HL-60/S4 (cell line): ENCODE measurements around the gene TRDN.
"Not testable (repeated sequence)": the region's sequence is repeated elsewhere in the genome, so short reads cannot be mapped to it uniquely, and the experiment has no call there.

Experiments
- in situ Hi-C: fragments of 300-500 bp; cut with MboI; formaldehyde crosslinking; loops from 2 replicates; pipeline ENCODE4 v1.14.3; 2022; ENCODE audit warnings: low sequenced_read_pairs

TRDN gene

GRCh38 chr6:123316733-123317323 is 319.9 kb downstream of the TRDN start:
- in situ Hi-C loops, result no loop called here

DNA sequence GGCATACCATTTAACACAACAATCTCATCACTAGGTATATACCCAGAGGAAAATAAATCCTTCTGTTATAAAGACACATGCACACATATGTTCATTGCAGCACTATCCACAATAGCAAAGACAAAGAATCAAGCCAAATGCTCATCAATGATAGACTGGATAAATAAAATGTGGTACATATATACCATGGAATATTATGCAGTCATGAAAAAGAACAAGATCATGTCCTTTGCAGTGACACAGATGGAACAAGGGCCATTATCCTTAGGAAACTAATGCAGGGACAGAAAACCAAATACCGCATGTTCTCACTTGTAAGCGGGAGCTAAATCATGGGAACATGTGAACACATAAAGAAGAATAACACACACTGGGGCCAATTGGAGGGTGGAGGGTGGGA is 322.3 kb downstream of the TRDN start:
- in situ Hi-C loops, result not testable (repeated sequence)

DNA sequence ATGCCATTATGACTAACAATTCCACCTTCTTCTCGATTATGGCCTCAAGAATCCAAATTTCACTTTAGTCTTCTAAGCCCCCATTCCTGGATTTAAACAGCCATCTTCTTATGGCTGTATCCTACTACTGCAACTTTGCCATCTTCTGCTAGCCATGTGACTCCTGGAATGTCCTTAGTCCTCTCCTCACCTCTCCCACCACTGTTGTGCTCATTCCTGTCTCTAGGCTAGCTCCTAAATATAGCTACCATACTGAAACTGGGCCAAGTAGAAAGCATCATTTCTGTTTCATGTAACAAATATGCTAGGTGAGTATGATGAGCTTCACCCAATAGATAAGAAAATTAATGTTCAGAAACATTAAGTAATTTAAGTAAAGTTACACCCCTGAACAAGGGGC is 327.6 kb downstream of the TRDN start:
- in situ Hi-C loops, result no loop called here

GRCh38 chr6:123306334-123306733 is 330.4 kb downstream of the TRDN start:
- in situ Hi-C loops, result no loop called here

DNA sequence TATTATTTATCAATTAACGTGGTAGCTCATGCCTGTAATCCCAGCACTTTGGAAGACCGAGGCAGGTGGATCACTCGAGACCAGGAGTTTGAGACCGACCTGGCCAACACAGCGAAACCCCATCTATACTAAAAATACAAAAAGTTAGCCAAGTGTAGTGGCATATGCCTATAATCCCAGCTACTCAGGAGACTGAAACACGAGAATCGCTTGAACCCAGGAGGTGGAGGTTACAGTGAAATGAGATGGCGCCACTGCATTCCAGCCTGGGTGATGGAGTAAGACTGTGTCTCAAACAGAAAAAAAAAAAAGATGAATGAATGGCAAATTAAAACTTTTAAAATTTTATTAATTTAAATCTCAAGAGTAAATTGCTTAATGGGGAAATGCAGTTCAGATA is 341.1 kb downstream of the TRDN start:
- in situ Hi-C loops, result no loop called here

- in situ Hi-C loops, result no loop called here
Measured at GRCh38 chr6:123295181-123295580, 341.6 kb downstream of the TRDN start.

DNA sequence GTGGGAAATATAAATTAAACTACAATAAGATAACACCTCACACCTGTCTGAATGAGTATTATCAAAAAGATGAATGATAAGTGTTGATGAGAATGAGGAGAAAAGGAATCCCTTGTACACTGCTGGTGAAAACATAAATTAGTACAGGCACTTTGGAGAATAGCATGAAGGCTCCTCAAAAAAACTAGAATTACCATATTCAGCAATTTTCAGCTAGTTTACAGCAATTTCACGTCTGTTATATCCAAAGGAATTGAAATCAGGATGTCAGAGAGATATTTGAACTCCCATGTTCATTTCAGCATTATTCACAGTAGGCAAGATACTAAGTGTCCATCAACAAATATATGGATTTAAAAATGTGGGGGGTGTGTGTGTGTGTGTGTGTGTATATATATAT is 348.1 kb downstream of the TRDN start:
- in situ Hi-C loops, result no loop called here

- in situ Hi-C loops, result no loop called here
Measured at GRCh38 chr6:123276546-123276980, 360.2 kb downstream of the TRDN start.

- in situ Hi-C loops, result no loop called here
Measured at GRCh38 chr6:123263981-123264380, 372.8 kb downstream of the TRDN start.

GRCh38 chr6:123240626-123241025 is 396.1 kb downstream of the TRDN start:
- in situ Hi-C loops, result no loop called here

GRCh38 chr6:123233336-123233735 is 403.4 kb downstream of the TRDN start:
- in situ Hi-C loops, result no loop called here

DNA sequence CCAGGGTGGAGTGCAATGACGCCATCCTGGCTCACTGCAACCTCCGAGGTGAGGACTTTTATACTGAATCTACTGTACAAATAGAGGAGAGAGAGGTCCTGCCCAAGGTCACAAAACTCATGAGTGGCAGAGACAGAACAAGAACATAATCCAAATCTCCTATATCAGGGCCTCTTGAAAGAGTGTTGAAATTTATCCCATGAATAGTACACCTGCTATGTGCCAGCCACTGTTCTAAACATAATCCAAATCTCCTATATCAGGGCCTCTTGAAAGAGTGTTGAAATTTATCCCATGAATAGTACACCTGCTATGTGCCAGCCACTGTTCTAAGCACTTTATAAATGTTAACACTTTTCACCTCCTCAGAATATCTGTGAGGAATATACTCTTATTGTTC is 409.0 kb downstream of the TRDN start:
- in situ Hi-C loops, result not testable (repeated sequence)

DNA sequence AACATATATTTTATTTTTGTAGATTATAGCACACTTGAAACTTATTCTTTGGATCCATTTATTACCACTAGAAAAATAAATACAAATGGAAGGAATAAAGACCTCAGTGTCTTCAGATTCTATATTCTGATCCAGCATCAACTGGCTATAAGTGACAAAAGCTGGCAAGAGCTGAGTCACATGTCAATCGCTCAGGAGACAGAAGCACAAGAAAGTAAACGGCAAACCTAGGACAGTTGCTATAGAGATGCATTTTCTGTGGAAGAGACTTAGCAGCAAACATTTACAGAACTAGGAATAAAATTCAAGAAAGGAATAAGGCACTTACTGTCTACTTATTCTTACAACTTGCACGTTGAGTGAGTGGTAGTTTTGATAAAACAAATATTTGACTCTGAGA is 410.4 kb downstream of the TRDN start:
- in situ Hi-C loops, result no loop called here

DNA sequence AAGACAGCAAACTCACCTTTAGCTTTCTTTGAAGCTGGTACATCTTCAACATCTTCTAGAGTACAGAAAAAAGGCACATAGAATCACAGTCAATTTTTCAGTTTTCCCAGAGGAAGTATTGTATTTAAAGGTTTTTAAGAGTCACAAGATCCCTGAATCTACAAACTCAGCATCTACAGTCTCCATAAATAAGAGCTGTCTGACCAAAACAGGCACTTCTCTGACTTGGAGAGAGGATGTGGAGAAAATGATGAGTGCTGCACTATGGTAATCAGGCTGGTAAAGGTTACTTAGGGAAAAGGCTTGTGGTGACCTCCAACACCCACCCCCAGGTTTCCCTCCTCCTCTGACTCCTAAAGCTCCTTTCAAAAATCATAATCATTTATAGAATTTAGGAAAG is 412.7 kb downstream of the TRDN start:
- in situ Hi-C loops, result no loop called here

DNA sequence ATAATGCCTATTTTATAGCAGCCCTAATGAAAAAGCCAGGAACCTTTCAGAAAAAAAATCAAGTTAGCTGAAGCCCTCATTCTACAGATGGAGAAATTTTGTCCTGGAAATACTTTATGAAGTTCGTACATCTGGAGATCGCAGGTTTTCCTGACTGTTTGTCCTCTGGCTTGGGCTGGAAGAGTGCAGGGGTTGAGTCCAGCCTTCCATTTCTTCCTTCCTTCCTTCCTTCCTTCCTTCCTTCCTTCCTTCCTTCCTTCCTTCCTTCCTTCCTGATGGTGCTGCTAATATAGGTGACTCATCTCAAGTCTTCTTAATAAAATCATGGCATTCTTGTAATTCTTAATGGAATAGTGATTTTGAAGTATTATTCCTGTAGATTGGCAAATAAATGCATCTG is 413.3 kb downstream of the TRDN start:
- in situ Hi-C loops, result no loop called here

DNA sequence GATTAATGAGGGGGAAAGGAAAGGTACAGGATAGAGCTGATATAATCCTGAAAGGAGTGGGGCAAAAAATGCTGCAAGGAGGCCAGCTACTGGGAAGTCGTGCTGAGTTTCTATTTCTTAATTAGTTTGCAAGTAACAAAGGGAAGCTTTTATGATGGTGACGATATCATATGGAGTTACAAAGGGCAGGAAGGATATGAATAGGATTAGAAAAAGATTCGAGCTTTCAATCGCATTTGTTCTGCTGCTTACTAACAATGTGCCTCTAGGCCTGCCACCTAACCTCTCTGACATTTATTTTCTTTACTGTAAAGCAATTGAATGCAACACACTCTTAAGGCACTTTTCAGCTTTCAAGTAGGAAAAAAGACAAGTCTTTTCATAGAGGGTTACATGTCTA is 421.5 kb downstream of the TRDN start:
- in situ Hi-C loops, result no loop called here

DNA sequence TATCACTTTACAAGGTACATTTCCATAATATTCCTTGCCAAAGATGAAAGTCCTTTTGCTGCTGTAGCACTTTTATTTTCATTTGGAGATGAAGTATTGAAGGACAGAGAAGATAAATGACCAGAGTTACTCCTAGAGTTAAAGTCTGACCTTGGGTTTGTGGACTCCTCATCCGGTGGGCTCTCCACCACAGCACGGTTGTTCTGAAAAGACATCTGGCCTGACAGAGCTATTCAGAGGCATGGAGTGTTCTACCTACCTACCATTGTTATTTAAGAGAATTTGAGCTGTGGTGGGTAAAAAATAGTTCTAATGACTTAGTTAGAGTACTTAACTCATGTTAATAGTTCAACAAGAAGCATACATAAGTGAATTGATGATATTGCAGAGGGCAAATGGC is 422.3 kb downstream of the TRDN start:
- in situ Hi-C loops, result no loop called here

GRCh38 chr6:123213921-123214320 is 422.8 kb downstream of the TRDN start:
- in situ Hi-C loops, result no loop called here

GRCh38 chr6:123211777-123212545 is 424.8 kb downstream of the TRDN start:
- in situ Hi-C loops, result no loop called here

- in situ Hi-C loops, result no loop called here
Measured at GRCh38 chr6:123210645-123211044, 426.1 kb downstream of the TRDN start.

DNA sequence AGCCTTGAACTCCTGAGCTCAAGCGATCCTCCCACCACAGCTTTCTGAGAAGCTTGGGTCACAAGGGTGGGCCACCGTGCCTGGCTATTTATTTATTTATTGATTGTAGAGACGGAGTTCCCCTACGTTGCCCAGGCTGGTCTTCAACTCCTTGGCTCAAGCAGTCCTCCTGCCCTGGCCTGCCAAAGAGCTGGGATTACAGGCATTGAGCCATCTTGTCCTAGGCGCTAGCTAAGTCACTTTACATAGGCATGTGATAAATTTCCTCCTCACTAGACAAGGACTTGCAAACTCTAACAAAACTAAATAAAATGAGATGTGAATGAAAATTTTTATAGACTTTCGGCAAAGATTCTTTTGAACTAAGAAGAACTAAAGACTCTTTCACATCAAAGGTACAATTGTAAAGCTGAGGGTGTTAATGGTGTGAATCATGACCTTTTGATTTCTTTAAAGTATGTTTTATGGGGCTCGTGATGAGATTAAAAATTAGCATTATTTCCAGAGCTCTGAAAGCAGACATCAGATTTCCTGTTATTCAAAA is 428.7 kb downstream of the TRDN start:
- in situ Hi-C loops, result no loop called here

DNA sequence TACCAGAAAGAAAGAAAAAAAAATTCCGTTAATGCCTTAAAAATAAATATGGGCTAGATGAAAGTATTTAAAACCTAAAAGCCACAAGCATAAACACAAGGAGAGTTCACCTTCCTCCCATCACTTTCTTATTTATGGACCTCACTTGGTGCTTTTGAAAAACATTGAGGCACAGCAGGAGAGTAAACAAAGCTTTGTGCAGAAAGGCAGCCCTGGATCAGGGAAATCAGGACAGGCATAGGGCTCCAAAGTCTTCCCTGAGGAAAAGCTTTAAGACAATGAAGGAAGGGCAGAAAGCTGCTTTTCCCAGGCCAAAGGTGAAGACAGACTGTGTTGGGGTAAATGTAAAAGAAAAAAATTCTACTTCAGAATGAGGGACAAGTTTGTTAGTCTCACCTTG is 432.8 kb downstream of the TRDN start:
- in situ Hi-C loops, result no loop called here
